H1 (cell line): ENCODE measurements around the gene HOXB4. TPM values are rescaled to one million over a fixed set of nuclear protein-coding genes. Genes with fewer than 3 reads are reported as not detected.

ENCODE experiments used
- BRCA1 ChIP-seq: IDR thresholded peaks from 2 replicates; pipeline ENCODE4 v1.6.1; 2012; ENCODE audit warnings: low read depth, low read length, improper control_type of control experiment
- CEBPB ChIP-seq: IDR thresholded peaks from 2 replicates; pipeline ENCODE4 v1.6.1; 2012; ENCODE audit warnings: low read depth, low read length
- EGR1 ChIP-seq: IDR thresholded peaks from 2 replicates; pipeline ENCODE4 v1.6.1; 2011; ENCODE audit warnings: low read depth, low read length, borderline replicate concordance
- GABPA ChIP-seq: IDR thresholded peaks from 2 replicates; pipeline ENCODE4 v1.6.1; 2011; ENCODE audit warnings: mild to moderate bottlenecking, low read length, moderate library complexity, borderline replicate concordance; ENCODE audit not compliant: insufficient read depth
- HDAC2 ChIP-seq, 2 experiments: fragments of 300-600 bp in 1 of 2; sonication (generic) in 1 of 2; IDR thresholded peaks; 2 replicates each; pipeline ENCODE4 v1.6.1; 2011 to 2012; ENCODE audit warnings: low read depth in 2 of 2, low read length in 2 of 2, mild to moderate bottlenecking in 2 of 2, moderate library complexity in 2 of 2, borderline replicate concordance in 1 of 2, inconsistent platforms in 1 of 2
- POU5F1 ChIP-seq: IDR thresholded peaks from 2 replicates; pipeline ENCODE4 v1.6.1; 2011; ENCODE audit warnings: low read depth, mild to moderate bottlenecking, low read length, moderate library complexity
- RAD21 ChIP-seq, 2 experiments: IDR thresholded peaks in 1 of 2; conservative IDR thresholded peaks in 1 of 2; 2 replicates each; pipeline ENCODE4 v1.6.1; 2011; ENCODE audit warnings: low read depth in 2 of 2, low read length in 2 of 2, improper control_type of control experiment in 1 of 2, inconsistent platforms in 1 of 2, mild to moderate bottlenecking in 1 of 2, moderate library complexity in 1 of 2
- SIRT6 ChIP-seq: IDR thresholded peaks from one replicate; pipeline ENCODE4 v1.7.1; 2012; ENCODE audit warnings: low read length, inconsistent platforms
- TBP ChIP-seq: IDR thresholded peaks from 2 replicates; pipeline ENCODE4 v1.6.1; 2011; ENCODE audit warnings: low read depth, low read length, improper control_type of control experiment
- YY1 ChIP-seq: IDR thresholded peaks from 2 replicates; pipeline ENCODE4 v1.6.1; 2011; ENCODE audit warnings: low read depth, mild to moderate bottlenecking, low read length
- polyA plus RNA-seq, 7 experiments: library from polyadenylated mRNA; depleted of rRNA in 3 of 7; stranded (reverse) in 5 of 7; unstranded in 2 of 7; fragments of >200 nt in 5 of 7; fragments of 200-250 nt in 2 of 7; gene quantifications; 1 replicate in 5 of 7; 2 replicates in 1 of 7; 4 replicates in 1 of 7; pipeline versions ENCODE4 v1.2.1 to v1.2.3, GENCODE V29; 2011 to 2013; ENCODE audit warnings: missing spikeins in 2 of 7, mixed read lengths in 2 of 7
- total RNA-seq: library from RNA; stranded (reverse); fragmentation: NEBNext Ultra II Directional; extraction: Animal tissue kit (Norgen Biotek cat#: 25700); gene quantifications from 2 replicates; pipeline ENCODE4 v1.2.1, GENCODE V29; 2021
- TF ChIP-seq, protein P1 (sequence below): fragments of 300-600 bp; sonication (generic); IDR thresholded peaks from 2 replicates; pipeline ENCODE4 v1.7.1; 2012; ENCODE audit warnings: low read length, moderate library complexity, mild to moderate bottlenecking, inconsistent platforms; ENCODE audit not compliant: insufficient replicate concordance

The HOXB4 gene
- total and polyA plus RNA-seq, 2 of the 8 experiments (the other 6 are each of a cell fraction or from before 2014, with no cell fraction given): not detected

GRCh38 chr17:48594538-48595277 lies 16.6 kb upstream of the HOXB4 start (continued):
- TF ChIP-seq, protein P1, sequence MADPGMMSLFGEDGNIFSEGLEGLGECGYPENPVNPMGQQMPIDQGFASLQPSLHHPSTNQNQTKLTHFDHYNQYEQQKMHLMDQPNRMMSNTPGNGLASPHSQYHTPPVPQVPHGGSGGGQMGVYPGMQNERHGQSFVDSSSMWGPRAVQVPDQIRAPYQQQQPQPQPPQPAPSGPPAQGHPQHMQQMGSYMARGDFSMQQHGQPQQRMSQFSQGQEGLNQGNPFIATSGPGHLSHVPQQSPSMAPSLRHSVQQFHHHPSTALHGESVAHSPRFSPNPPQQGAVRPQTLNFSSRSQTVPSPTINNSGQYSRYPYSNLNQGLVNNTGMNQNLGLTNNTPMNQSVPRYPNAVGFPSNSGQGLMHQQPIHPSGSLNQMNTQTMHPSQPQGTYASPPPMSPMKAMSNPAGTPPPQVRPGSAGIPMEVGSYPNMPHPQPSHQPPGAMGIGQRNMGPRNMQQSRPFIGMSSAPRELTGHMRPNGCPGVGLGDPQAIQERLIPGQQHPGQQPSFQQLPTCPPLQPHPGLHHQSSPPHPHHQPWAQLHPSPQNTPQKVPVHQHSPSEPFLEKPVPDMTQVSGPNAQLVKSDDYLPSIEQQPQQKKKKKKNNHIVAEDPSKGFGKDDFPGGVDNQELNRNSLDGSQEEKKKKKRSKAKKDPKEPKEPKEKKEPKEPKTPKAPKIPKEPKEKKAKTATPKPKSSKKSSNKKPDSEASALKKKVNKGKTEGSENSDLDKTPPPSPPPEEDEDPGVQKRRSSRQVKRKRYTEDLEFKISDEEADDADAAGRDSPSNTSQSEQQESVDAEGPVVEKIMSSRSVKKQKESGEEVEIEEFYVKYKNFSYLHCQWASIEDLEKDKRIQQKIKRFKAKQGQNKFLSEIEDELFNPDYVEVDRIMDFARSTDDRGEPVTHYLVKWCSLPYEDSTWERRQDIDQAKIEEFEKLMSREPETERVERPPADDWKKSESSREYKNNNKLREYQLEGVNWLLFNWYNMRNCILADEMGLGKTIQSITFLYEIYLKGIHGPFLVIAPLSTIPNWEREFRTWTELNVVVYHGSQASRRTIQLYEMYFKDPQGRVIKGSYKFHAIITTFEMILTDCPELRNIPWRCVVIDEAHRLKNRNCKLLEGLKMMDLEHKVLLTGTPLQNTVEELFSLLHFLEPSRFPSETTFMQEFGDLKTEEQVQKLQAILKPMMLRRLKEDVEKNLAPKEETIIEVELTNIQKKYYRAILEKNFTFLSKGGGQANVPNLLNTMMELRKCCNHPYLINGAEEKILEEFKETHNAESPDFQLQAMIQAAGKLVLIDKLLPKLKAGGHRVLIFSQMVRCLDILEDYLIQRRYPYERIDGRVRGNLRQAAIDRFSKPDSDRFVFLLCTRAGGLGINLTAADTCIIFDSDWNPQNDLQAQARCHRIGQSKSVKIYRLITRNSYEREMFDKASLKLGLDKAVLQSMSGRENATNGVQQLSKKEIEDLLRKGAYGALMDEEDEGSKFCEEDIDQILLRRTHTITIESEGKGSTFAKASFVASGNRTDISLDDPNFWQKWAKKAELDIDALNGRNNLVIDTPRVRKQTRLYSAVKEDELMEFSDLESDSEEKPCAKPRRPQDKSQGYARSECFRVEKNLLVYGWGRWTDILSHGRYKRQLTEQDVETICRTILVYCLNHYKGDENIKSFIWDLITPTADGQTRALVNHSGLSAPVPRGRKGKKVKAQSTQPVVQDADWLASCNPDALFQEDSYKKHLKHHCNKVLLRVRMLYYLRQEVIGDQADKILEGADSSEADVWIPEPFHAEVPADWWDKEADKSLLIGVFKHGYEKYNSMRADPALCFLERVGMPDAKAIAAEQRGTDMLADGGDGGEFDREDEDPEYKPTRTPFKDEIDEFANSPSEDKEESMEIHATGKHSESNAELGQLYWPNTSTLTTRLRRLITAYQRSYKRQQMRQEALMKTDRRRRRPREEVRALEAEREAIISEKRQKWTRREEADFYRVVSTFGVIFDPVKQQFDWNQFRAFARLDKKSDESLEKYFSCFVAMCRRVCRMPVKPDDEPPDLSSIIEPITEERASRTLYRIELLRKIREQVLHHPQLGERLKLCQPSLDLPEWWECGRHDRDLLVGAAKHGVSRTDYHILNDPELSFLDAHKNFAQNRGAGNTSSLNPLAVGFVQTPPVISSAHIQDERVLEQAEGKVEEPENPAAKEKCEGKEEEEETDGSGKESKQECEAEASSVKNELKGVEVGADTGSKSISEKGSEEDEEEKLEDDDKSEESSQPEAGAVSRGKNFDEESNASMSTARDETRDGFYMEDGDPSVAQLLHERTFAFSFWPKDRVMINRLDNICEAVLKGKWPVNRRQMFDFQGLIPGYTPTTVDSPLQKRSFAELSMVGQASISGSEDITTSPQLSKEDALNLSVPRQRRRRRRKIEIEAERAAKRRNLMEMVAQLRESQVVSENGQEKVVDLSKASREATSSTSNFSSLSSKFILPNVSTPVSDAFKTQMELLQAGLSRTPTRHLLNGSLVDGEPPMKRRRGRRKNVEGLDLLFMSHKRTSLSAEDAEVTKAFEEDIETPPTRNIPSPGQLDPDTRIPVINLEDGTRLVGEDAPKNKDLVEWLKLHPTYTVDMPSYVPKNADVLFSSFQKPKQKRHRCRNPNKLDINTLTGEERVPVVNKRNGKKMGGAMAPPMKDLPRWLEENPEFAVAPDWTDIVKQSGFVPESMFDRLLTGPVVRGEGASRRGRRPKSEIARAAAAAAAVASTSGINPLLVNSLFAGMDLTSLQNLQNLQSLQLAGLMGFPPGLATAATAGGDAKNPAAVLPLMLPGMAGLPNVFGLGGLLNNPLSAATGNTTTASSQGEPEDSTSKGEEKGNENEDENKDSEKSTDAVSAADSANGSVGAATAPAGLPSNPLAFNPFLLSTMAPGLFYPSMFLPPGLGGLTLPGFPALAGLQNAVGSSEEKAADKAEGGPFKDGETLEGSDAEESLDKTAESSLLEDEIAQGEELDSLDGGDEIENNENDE: no peak
- TF ChIP-seq POU5F1 (no peak), GABPA (no peak), EGR1 (no peak), TBP (no peak), RAD21 (IDR thresholded peaks at IDR 0.05 in 1 of 2, conservative IDR thresholded peaks at IDR 0.05 in 1 of 2; ENCODE audit: low read depth in 2 of 2, low read length in 2 of 2) (no peak), SIRT6 (no peak), BRCA1 (no peak), CEBPB (no peak), HDAC2 (IDR thresholded peaks at IDR 0.05; ENCODE audit: borderline replicate concordance in 1 of 2, low read depth in 2 of 2, low read length in 2 of 2) (no peak), YY1 (no peak)
